ENCODE measurements around the gene ISY1. TPM values are rescaled to one million over a fixed set of nuclear protein-coding genes. Genes with fewer than 3 reads are reported as not detected.

ISY1 gene
- total RNA-seq, 1 experiment from 2014 or later, result 43.6 TPM

GRCh38 chr3:129207479-129207878, 46.6 kb upstream of the ISY1 start:
- H3K27ac ChIP-seq (ENCODE audit: low read depth, low read length), result no peak overlapping the region
- CTCF ChIA-PET, result interaction anchor here (1.2 kb wide), 1 partner anchor 45 kb away, joined by 5 read pairs; no protein-coding TSS in a partner anchor

More at GRCh38 chr3:129207479-129207878, 46.6 kb upstream of the ISY1 start:
- Histone ChIP-seq H3K36me3 (ENCODE audit: control insufficient read depth in 1 of 2, insufficient read depth in 2 of 2, low read length in 2 of 2) (no peaks in the 10 kb centered on the region), H3K27me3 (ENCODE audit: insufficient read depth, low read length) (no peaks in the 10 kb centered on the region), H3K4me3 (replicated peaks in 1 of 2; ENCODE audit: low read depth in 1 of 2, low read length in 2 of 2) (no peak overlapping the region), H3K9me2 (ENCODE audit: insufficient read depth) (no peaks in the 10 kb centered on the region), H3K9me3 (ENCODE audit: control insufficient read depth in 1 of 2, insufficient read depth in 1 of 2, low read depth in 1 of 2, low read length in 2 of 2) (no peaks in the 10 kb centered on the region), H3K4me1 (ENCODE audit: control insufficient read depth in 1 of 2, insufficient read depth in 2 of 2, low read length in 2 of 2) (peaks cover 12 to 16% of the 10 kb centered on the region in 2 experiments), H4K20me1 (ENCODE audit: insufficient read depth) (no peaks in the 10 kb centered on the region), H3K79me2 (ENCODE audit: insufficient read depth, low read length) (no peaks in the 10 kb centered on the region), H3K9ac (ENCODE audit: low read length) (no peak overlapping the region), H2AFZ (ENCODE audit: low read depth, low read length, poor library complexity, severe bottlenecking) (no peak overlapping the region), H3K4me2 (ENCODE audit: low read length) (no peak overlapping the region)
- POLR2A ChIA-PET, result no interaction called here
- DNase-seq (ENCODE audit: low read depth, low spot score) (no peak), ATAC-seq (no peak)
- intact Hi-C loops (cut with micrococcal nuclease), result no loop called here
- TF ChIP-seq CBX3 (IDR thresholded peaks at IDR 0.05; ENCODE audit: low read depth) (no peak), SP1 (IDR thresholded peaks at IDR 0.05; ENCODE audit: low read depth) (no peak), ZFX (IDR thresholded peaks at IDR 0.05) (no peak), RAD21 (IDR thresholded peaks at IDR 0.05; ENCODE audit: low read depth) (no peak), SRF (IDR thresholded peaks at IDR 0.05; ENCODE audit: low read depth) (no peak), YY1 (IDR thresholded peaks at IDR 0.05; ENCODE audit: extremely low read depth, insufficient replicate concordance, low read depth, low read length) (no peak), EZH2phosphoT487 (IDR thresholded peaks at IDR 0.05; ENCODE audit: borderline replicate concordance) (no peak), ZNF274 (IDR thresholded peaks at IDR 0.05; ENCODE audit: low read depth, low read length) (no peak), ZBTB33 (IDR thresholded peaks at IDR 0.05; ENCODE audit: extremely low read depth, insufficient replicate concordance, low read length) (no peak), POLR2A (IDR thresholded peaks at IDR 0.05; ENCODE audit: borderline replicate concordance, extremely low read depth, insufficient read depth, insufficient read length) (no peak)
- RAD21 ChIA-PET (ENCODE audit: low non-redundant PET in 1 of 2, low total read pairs in 2 of 2, uncharacterized antibody in 2 of 2, unreplicated experiment in 2 of 2), result no interaction called here
- BruUV-seq (replicated peaks), result no TSS peak

Data from HCT116 (cell line).